ENCODE data around the gene RUNX1. TPM values are rescaled to one million over a fixed set of nuclear protein-coding genes. Genes with fewer than 3 reads are reported as not detected.

The RUNX1 gene
- total RNA-seq, 1 experiment from 2014 or later = 95.4 TPM

DNA sequence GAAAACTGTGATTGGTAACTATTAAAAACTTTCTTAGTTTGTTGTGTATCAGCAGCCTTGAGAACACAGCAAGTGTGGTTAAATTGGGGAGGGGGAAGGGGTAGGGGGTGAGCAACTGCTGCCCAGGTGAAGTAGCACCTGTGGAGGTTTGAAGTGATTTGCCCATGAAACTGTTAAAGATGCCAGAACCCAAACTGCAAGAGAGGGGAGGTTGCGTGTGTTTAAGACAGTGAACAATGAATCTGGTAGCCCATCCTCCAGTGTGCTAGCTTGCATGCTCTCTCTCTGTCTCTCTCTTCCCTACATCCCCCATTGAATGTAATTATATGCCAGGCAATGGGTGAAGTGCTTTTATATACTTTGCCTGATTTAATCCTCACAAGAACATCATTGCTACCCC, 154.7 kb downstream of the RUNX1 start:
- TF ChIP-seq, protein P1, sequence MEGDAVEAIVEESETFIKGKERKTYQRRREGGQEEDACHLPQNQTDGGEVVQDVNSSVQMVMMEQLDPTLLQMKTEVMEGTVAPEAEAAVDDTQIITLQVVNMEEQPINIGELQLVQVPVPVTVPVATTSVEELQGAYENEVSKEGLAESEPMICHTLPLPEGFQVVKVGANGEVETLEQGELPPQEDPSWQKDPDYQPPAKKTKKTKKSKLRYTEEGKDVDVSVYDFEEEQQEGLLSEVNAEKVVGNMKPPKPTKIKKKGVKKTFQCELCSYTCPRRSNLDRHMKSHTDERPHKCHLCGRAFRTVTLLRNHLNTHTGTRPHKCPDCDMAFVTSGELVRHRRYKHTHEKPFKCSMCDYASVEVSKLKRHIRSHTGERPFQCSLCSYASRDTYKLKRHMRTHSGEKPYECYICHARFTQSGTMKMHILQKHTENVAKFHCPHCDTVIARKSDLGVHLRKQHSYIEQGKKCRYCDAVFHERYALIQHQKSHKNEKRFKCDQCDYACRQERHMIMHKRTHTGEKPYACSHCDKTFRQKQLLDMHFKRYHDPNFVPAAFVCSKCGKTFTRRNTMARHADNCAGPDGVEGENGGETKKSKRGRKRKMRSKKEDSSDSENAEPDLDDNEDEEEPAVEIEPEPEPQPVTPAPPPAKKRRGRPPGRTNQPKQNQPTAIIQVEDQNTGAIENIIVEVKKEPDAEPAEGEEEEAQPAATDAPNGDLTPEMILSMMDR (IDR thresholded peaks at IDR 0.05; ENCODE audit: unreplicated experiment) = no peak
- Mint-ChIP-seq H3K27me3 (ENCODE audit: unreplicated experiment) (no peaks in the 10 kb centered on the region), H3K4me3 (ENCODE audit: low read depth, unreplicated experiment) (no peak overlapping the region), H3K4me1 (ENCODE audit: low read depth, unreplicated experiment) (no peaks in the 10 kb centered on the region), H3K36me3 (ENCODE audit: insufficient read depth, unreplicated experiment) (peaks cover 22% of the 10 kb centered on the region), H3K27ac (ENCODE audit: unreplicated experiment) (no peak overlapping the region), H3K9me3 (ENCODE audit: low read depth, unreplicated experiment) (no peaks in the 10 kb centered on the region)
- no TSS peak for BruUV-seq (replicated peaks)
- CTCF ChIA-PET = no interaction called here
- intact Hi-C loops (cut with micrococcal nuclease; ENCODE audit: unreplicated experiment) = loop anchor here (5.0 to 10.0 kb wide), 4 partner anchors 243 to 613 kb away; no protein-coding TSS in a partner anchor
- DNase-seq = no peak

DNA sequence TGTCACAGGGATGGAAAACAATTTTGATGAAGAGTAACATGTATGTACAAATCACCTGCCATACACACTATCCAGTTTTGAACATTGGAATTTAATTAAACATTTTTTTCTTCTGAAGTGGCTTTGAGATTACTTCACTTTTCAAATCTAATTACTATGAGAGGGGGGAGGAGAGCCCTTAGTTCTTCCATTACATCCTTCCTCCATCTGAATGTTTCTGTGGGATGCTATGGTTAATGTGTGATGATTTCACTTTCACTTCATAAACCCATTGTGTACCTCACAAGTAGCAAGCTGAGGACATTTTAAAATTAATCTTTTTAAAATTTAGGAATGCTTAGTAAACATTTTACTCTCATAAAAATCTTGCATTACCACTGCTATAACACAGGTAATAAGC, 156.9 kb downstream of the RUNX1 start:
- Mint-ChIP-seq H3K9me3 (ENCODE audit: low read depth, unreplicated experiment) (no peaks in the 10 kb centered on the region), H3K36me3 (ENCODE audit: insufficient read depth, unreplicated experiment) (peaks cover 40% of the 10 kb centered on the region), H3K4me3 (ENCODE audit: low read depth, unreplicated experiment) (no peak overlapping the region), H3K27ac (ENCODE audit: unreplicated experiment) (no peak overlapping the region), H3K27me3 (ENCODE audit: unreplicated experiment) (no peaks in the 10 kb centered on the region), H3K4me1 (ENCODE audit: low read depth, unreplicated experiment) (no peaks in the 10 kb centered on the region)
- no TSS peak for BruUV-seq (replicated peaks)
- CTCF ChIA-PET = no interaction called here
- no peak for DNase-seq
- TF ChIP-seq, protein P1 (IDR thresholded peaks at IDR 0.05; ENCODE audit: unreplicated experiment) = no peak
- intact Hi-C loops (cut with micrococcal nuclease; ENCODE audit: unreplicated experiment) = loop anchor here (2.0 to 10.0 kb wide), 5 partner anchors 155 to 615 kb away; no protein-coding TSS in a partner anchor

GRCh38 chr21:34891613-34891943, 157.5 kb downstream of the RUNX1 start:
- peak overlapping the region; percentile 66 for H3K27ac Mint-ChIP-seq (ENCODE audit: unreplicated experiment)
- H3K27me3 Mint-ChIP-seq (ENCODE audit: unreplicated experiment) = no peaks in the 10 kb centered on the region
- CTCF ChIA-PET = interaction anchor here (0.7 to 2.1 kb wide), 3 partner anchors 156 to 617 kb away, joined by 3 to 11 read pairs (median 3); no protein-coding TSS in a partner anchor
- no TSS peak for BruUV-seq (replicated peaks)
- peak overlapping the region; percentile 65 for H3K4me3 Mint-ChIP-seq (ENCODE audit: low read depth, unreplicated experiment)
- no peak for DNase-seq
- intact Hi-C loops (cut with micrococcal nuclease; ENCODE audit: unreplicated experiment) = loop anchor here (2.0 to 10.0 kb wide), 5 partner anchors 246 to 616 kb away; no protein-coding TSS in a partner anchor
- peaks cover 47% of the 10 kb centered on the region for H3K36me3 Mint-ChIP-seq (ENCODE audit: insufficient read depth, unreplicated experiment)
- no peaks in the 10 kb centered on the region for H3K4me1 Mint-ChIP-seq (ENCODE audit: low read depth, unreplicated experiment)
- TF ChIP-seq, protein P1 (IDR thresholded peaks at IDR 0.05; ENCODE audit: unreplicated experiment) = no peak
- H3K9me3 Mint-ChIP-seq (ENCODE audit: low read depth, unreplicated experiment) = no peaks in the 10 kb centered on the region

GRCh38 chr21:34890724-34891612, 158.1 kb downstream of the RUNX1 start:
- DNase-seq = peak; percentile 26
- intact Hi-C loops (cut with micrococcal nuclease; ENCODE audit: unreplicated experiment) = loop anchor here (2.0 to 10.0 kb wide), 5 partner anchors 246 to 616 kb away; no protein-coding TSS in a partner anchor
- H3K9me3 Mint-ChIP-seq (ENCODE audit: low read depth, unreplicated experiment) = no peaks in the 10 kb centered on the region
- H3K4me1 Mint-ChIP-seq (ENCODE audit: low read depth, unreplicated experiment) = no peaks in the 10 kb centered on the region
- peak overlapping the region; percentile 65 for H3K4me3 Mint-ChIP-seq (ENCODE audit: low read depth, unreplicated experiment)
- peaks cover 53% of the 10 kb centered on the region for H3K36me3 Mint-ChIP-seq (ENCODE audit: insufficient read depth, unreplicated experiment)
- H3K27me3 Mint-ChIP-seq (ENCODE audit: unreplicated experiment) = no peaks in the 10 kb centered on the region
- BruUV-seq (replicated peaks) = TSS peak; percentile 27
- H3K27ac Mint-ChIP-seq (ENCODE audit: unreplicated experiment) = peak overlapping the region; percentile 66
- TF ChIP-seq, protein P1 (IDR thresholded peaks at IDR 0.05; ENCODE audit: unreplicated experiment) = no peak
- CTCF ChIA-PET = interaction anchor here (0.7 to 2.1 kb wide), 5 partner anchors 156 to 949 kb away, joined by 3 to 11 read pairs (median 3); no protein-coding TSS in a partner anchor
